Adrenal gland (tissue), 12 donors: ENCODE results near the gene TNS3. TPM values are rescaled to one million over a fixed set of nuclear protein-coding genes. Genes with fewer than 3 reads are reported as not detected.

Experiments
- DNase-seq, 7 donors: peaks; one replicate each; pipeline ENCODE4 v3.0.0-alpha.2; 2019 to 2020
- H3K27ac ChIP-seq, 5 donors: fragments of 200-600 bp; sonication (generic) in 4 of 5; 1 replicate in 3 of 5; 2 replicates in 2 of 5; pipeline versions ENCODE4 v1.5.1 to v1.8.0; 2016 to 2020; ENCODE audit warnings: mild to moderate bottlenecking in 1 of 5
- H3K27me3 ChIP-seq: fragments of 200-600 bp; 2 replicates; pipeline ENCODE4 v1.8.0; 2021
- H3K36me3 ChIP-seq, 2 donors: fragments of 200-600 bp; replicated peaks in 1 of 2; 1 replicate in 1 of 2; 2 replicates in 1 of 2; pipeline versions ENCODE4 v1.5.1 to v1.8.0; 2018 to 2022
- H3K4me1 ChIP-seq, 2 donors: fragments of 200-600 bp; replicated peaks in 1 of 2; 1 replicate in 1 of 2; 2 replicates in 1 of 2; pipeline versions ENCODE4 v1.5.1 to v1.8.0; 2018 to 2021
- H3K4me3 ChIP-seq, 4 donors: fragments of 200-600 bp; sonication (generic) in 3 of 4; one replicate each; pipeline ENCODE4 v1.5.1; 2016 to 2018
- H3K9me3 ChIP-seq, 3 donors: fragments of 200-600 bp; sonication (generic) in 1 of 3; replicated peaks in 1 of 3; 1 replicate in 2 of 3; 2 replicates in 1 of 3; pipeline versions ENCODE4 v1.5.1 to v1.8.0; 2016 to 2021
- POLR2A ChIP-seq, 2 donors: fragments of 450-650 bp; IDR thresholded peaks; one replicate each; pipeline ENCODE4 v1.6.1; 2017; ENCODE audit warnings: antibody characterized with exemption in 2 of 2, mild to moderate bottlenecking in 2 of 2, moderate library complexity in 1 of 2
- WGBS, 4 donors: extraction: QIAGEN DNeasy Blood & Tissue Kit in 2 of 4; methylation state at CpG; one replicate each; pipeline versions ENCODE4 v1.1.5 to v1.1.7; 2013 to 2017; 5-methylcytosine and 5-hydroxymethylcytosine counted together
- intact Hi-C, 2 donors: fragments of 100-400 bp; cut with DNase I; formaldehyde crosslinking; loops; one replicate each; pipeline versions ENCODE4 v1.14.1 to v1.15.0; 2022 to 2023
- polyA plus RNA-seq, 3 donors: library from polyadenylated mRNA; stranded (reverse); fragments of 200-250 nt in 2 of 3; fragments of 350-450 nt in 1 of 3; fragmentation: Illumina TruSeq in 1 of 3; extraction: RNeasy Lipid Tissue Mini Kit (QIAGEN cat#74804) in 1 of 3; gene quantifications; one replicate each; pipeline ENCODE4 v1.2.3, GENCODE V29; 2013 to 2014
- total RNA-seq, 9 donors: library from RNA; depleted of rRNA in 4 of 9; stranded (reverse); fragments of >200 nt in 4 of 9; fragments of 120-200 nt in 1 of 9; fragmentation: NEBNext Ultra II Directional in 1 of 9; extraction: Animal tissue kit (Norgen Biotek cat#: 25700) in 1 of 9; gene quantifications; one replicate each; pipeline versions ENCODE4 v1.1.0 to v1.2.4, GENCODE V29; 2013 to 2023
- TF ChIP-seq, protein P1 (sequence below), 6 experiments: fragments of 450-650 bp in 4 of 6; fragments of 200-600 bp in 2 of 6; sonication (generic) in 1 of 6; IDR thresholded peaks; 1 replicate in 5 of 6; 2 replicates in 1 of 6; pipeline versions ENCODE4 v1.5.1 to v1.8.0; 2016 to 2021; ENCODE audit warnings: antibody characterized with exemption in 6 of 6, mild to moderate bottlenecking in 2 of 6, moderate library complexity in 1 of 6
- donor health status: healthy with polysubstance abuse.
- donor health status: Bipolar disorder and iron deficiency.
- donor health status: DM: yes; HTN: yes; CAD: no.
- donor health status: DM: no; HTN: no; CAD: no.
- donor health status: DM: no; HTN: no; CAD: no.
- donor health status: DM: yes; HTN: yes; CAD: no.

Gene TNS3
- total and polyA plus RNA-seq, 12 donors = 21.0 to 188 (median 99.8) TPM

DNA sequence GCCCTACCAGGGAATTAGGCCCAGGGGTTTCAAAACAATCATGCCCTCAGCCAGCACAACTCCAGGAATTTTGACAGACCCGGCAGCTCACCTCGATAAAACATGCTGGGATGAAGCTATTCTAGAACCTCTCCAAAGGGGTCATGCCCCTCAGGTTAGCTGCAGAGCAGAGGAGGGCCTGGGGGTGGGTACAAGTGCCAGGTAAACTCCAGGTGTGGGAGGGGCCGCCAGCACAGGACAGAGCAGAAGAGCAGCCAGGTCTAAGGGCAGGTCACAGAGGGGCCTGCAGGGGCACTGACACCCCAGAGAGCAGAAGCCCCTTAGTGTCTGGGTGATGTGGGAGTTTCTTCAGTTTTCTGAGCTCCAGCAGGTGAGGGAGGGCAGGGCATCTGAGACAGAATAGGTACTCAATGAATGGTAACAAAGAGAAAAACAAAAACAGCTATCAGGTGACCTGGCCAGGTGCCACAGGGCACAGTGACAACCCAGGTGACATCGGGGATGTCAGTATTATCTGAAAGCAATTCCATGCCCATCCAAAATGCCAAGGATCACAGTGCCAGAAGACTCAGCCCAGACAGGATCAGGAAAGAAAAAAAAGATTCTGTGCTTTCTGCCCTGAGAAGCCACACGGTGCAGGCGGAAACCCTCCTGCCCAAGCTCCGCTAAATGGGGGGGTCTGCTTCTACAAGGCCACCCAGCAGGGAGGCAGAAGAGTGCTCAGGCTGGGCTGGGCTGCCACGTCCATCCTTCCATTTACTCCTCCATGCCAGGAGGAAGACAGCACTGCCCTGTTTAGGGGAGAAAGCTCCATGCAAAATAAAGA, 104.5 kb downstream of the TNS3 start:
- DNase-seq = peak in 1 of 7 donors; percentile 39
- no peak overlapping the region for H3K4me3 ChIP-seq
- no peaks in the 10 kb centered on the region for H3K27me3 ChIP-seq
- 51 to 59% (median 54%) methylated on average over 5 to 8 of the region's 8 CpGs for WGBS, 4 donors
- peak overlapping the region in 4 of 5 donors; percentile 77 to 96 (median 92) for H3K27ac ChIP-seq
- H3K36me3 ChIP-seq = no peaks in the 10 kb centered on the region
- intact Hi-C loops = loop anchor here in 1 of 2 donors (10.0 kb wide), 1 partner anchor 97 kb away; no protein-coding TSS in a partner anchor
- no peak for TF ChIP-seq POLR2A (IDR thresholded peaks at IDR 0.05)
- TF ChIP-seq, protein P1, sequence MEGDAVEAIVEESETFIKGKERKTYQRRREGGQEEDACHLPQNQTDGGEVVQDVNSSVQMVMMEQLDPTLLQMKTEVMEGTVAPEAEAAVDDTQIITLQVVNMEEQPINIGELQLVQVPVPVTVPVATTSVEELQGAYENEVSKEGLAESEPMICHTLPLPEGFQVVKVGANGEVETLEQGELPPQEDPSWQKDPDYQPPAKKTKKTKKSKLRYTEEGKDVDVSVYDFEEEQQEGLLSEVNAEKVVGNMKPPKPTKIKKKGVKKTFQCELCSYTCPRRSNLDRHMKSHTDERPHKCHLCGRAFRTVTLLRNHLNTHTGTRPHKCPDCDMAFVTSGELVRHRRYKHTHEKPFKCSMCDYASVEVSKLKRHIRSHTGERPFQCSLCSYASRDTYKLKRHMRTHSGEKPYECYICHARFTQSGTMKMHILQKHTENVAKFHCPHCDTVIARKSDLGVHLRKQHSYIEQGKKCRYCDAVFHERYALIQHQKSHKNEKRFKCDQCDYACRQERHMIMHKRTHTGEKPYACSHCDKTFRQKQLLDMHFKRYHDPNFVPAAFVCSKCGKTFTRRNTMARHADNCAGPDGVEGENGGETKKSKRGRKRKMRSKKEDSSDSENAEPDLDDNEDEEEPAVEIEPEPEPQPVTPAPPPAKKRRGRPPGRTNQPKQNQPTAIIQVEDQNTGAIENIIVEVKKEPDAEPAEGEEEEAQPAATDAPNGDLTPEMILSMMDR (IDR thresholded peaks at IDR 0.05) = no peak
- no peaks in the 10 kb centered on the region for H3K9me3 ChIP-seq
- H3K4me1 ChIP-seq = peaks cover 62 to 81% of the 10 kb centered on the region in 2 donors

DNA sequence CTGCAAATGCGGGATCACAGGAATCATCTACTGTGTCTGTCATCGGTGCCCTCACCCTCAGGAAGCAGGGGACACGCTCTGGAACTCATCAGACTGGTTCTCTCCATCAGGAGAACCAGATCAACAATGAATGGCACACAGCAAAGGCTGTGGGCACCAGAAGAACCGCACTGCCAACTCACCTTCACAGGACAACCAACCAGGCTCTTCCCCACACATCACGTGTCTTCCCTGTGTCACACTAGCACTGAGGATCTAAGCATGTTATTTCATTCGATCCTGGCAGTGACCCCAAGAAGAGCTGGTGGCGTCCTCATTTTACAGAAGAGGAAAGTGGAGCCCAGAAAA, 106.1 kb downstream of the TNS3 start:
- no peak overlapping the region for H3K4me3 ChIP-seq
- intact Hi-C loops = loop anchor here in 1 of 2 donors (10.0 kb wide), 1 partner anchor 99 kb away; no protein-coding TSS in a partner anchor

DNA sequence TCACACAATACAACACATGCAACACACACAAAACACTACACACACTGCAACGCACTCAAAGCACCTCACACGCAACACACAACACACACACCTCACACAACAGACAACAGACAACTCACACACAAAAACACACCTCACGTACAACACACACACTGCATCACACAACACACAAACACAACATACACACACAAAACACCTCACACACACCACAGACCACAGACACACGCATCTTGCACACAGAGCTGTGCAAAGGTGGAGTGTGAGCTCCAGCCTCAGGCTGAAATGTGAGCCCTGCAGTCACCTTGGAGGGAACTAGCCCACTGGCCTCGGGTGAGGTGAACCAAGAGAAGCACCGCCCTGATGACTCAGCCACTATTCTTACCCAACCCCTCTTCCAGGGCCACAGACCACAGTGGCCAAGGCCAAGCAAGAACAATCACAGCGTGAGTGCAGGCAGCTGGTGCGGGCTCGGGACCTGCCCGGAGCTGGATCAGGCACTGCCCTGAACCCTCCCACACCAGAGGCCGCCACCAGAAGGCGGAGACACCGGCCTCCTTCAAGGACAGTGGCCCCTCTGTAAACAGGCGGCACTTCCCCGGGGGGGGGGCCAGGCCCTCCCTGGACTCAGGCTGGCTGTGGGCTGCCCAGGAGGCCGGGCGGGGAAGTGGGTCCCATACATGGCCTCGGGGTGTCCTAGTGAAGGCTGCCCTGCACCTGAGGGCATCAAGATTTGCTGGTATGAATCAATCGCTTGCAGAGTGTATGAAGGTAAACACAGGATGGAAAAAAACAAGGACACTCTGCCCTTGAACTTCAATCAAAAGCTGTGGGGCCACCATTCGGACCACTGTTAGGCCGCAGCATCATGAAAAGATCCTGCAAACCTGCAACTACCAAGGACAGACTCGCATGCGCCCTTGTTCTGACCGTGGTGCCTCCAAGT, 106.7 kb downstream of the TNS3 start:
- Histone ChIP-seq H3K4me1 (peaks cover 45 to 66% of the 10 kb centered on the region in 2 donors), H3K36me3 (no peaks in the 10 kb centered on the region), H3K27me3 (no peaks in the 10 kb centered on the region), H3K27ac (peak overlapping the region; percentile 68 to 96 (median 91)), H3K4me3 (no peak overlapping the region), H3K9me3 (no peaks in the 10 kb centered on the region)
- 34 to 46% (median 39%) methylated on average over 22 to 24 of the region's 24 CpGs for WGBS, 4 donors
- TF ChIP-seq POLR2A (IDR thresholded peaks at IDR 0.05) = peak in 1 of 2 donors; percentile 90
- TF ChIP-seq, protein P1 (IDR thresholded peaks at IDR 0.05) = peak in 5 of 6 experiments; percentile 29 to 62 (median 43)
- intact Hi-C loops = loop anchor here in 1 of 2 donors (10.0 kb wide), 1 partner anchor 100 kb away; no protein-coding TSS in a partner anchor
- peak; percentile 92 to 99 (median 98) for DNase-seq

More for the DNA sequence above, 106.1 kb downstream of the TNS3 start:
- Histone ChIP-seq H3K4me1 (peaks cover 48 to 66% of the 10 kb centered on the region in 2 donors), H3K36me3 (no peaks in the 10 kb centered on the region), H3K27me3 (no peaks in the 10 kb centered on the region), H3K27ac (peak overlapping the region; percentile 68 to 96 (median 91)), H3K9me3 (no peaks in the 10 kb centered on the region)
- TF ChIP-seq POLR2A (IDR thresholded peaks at IDR 0.05) = no peak
- TF ChIP-seq, protein P1 (IDR thresholded peaks at IDR 0.05) = no peak
- no peak for DNase-seq
- 66 to 77% (median 73%) methylated on average over 6 to 7 of the region's 7 CpGs for WGBS, 4 donors
